GM23338 (cell line): ENCODE data around the gene SCN9A.

Experiments used
- CREB1 ChIP-seq: fragments of 250-450 bp; sonication (Bioruptor Pico); IDR thresholded peaks from 2 replicates; pipeline ENCODE4 v1.5.0; 2020; ENCODE audit warnings: low read depth, mild to moderate bottlenecking, moderate library complexity
- CTCF ChIP-seq, 2 experiments: fragments of 200-600 bp in 1 of 2; sonication (generic) in 1 of 2; conservative IDR thresholded peaks; 2 replicates each; pipeline versions ENCODE4 v1.5.1 to v1.6.1; 2016 to 2017; ENCODE audit warnings: antibody characterized with exemption in 2 of 2, low read depth in 2 of 2, mild to moderate bottlenecking in 2 of 2, moderate library complexity in 1 of 2
- ETS1 ChIP-seq: IDR thresholded peaks from 2 replicates; pipeline ENCODE4 v1.6.1; 2016; ENCODE audit warnings: antibody characterized with exemption
- EZH2 ChIP-seq: fragments of 200-600 bp; sonication (generic); IDR thresholded peaks from one replicate; pipeline ENCODE4 v1.8.0; 2017; ENCODE audit warnings: antibody characterized with exemption, mild to moderate bottlenecking, low read depth; ENCODE audit not compliant: unreplicated experiment
- EZH2phosphoT487 ChIP-seq: fragments of 200-600 bp; sonication (generic); IDR thresholded peaks from one replicate; pipeline ENCODE4 v1.8.1; 2018; ENCODE audit warnings: antibody characterized with exemption; ENCODE audit not compliant: unreplicated experiment
- JUNB ChIP-seq: IDR thresholded peaks from one replicate; pipeline ENCODE4 v1.6.1; 2016; ENCODE audit warnings: antibody characterized with exemption; ENCODE audit not compliant: unreplicated experiment
- POLR2AphosphoS5 ChIP-seq: IDR thresholded peaks from 2 replicates; pipeline ENCODE4 v1.6.1; 2016; ENCODE audit warnings: antibody characterized with exemption, low read depth
- STAT1 ChIP-seq: IDR thresholded peaks from one replicate; pipeline ENCODE4 v1.6.1; 2016; ENCODE audit warnings: antibody characterized with exemption; ENCODE audit not compliant: unreplicated experiment

DNA sequence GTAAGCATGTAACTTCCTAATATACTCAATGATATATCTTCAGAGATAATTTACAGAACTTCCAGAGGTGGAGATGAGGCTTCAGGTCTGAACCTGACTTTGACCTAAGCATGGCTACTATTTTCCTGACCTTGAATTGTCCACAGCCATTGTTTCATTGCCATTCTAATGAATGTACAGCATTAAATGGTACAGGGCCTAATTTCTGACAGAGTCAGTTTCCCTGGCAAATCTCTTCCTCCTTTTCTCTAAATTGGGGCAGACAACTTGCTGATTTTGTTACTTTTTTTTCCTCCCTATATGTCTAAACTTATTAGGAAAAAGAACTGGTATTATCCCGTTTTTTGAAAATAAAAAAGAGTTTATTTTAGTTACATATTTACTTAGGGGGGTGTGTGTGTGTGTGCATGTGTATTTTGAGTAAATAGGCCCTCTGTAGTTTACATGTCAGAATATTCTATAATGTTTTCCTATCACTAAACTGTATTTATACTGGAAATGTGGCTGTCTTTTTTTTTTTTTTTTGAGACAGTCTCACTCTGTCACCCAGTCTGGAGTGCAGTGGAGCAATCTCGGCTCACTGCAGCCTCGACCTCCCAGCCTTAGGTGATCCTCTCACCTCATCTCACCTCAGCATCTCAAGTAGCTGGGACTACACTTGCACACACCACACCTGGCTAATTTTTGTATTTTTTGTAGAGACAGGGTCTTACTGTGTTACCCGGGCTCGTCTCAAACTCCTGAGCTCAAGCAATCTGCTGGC is 43.3 kb upstream of the SCN9A start:
- no peak for TF ChIP-seq CTCF (conservative IDR thresholded peaks at IDR 0.05; ENCODE audit: low read depth in 2 of 2)
- no peak for TF ChIP-seq STAT1
- no peak for TF ChIP-seq EZH2
- no peak for TF ChIP-seq POLR2AphosphoS5
- TF ChIP-seq ETS1: no peak
- TF ChIP-seq EZH2phosphoT487: no peak
- no peak for TF ChIP-seq CREB1
- no peak for TF ChIP-seq JUNB
